ENCODE data around the gene TIA1. TPM values are rescaled to one million over a fixed set of nuclear protein-coding genes. Genes with fewer than 3 reads are reported as not detected.
"Not testable (repeated sequence)": the region's sequence is repeated elsewhere in the genome, so short reads cannot be mapped to it uniquely, and the experiment has no call there.

Gene TIA1
- total RNA-seq, 1 experiment from 2014 or later, result 130 TPM

GRCh38 chr2:70233926-70234325 is 14.5 kb downstream of the TIA1 start:
- H3K36me3 Mint-ChIP-seq (ENCODE audit: insufficient read depth, unreplicated experiment), result peaks cover 56% of the 10 kb centered on the region
- no peaks in the 10 kb centered on the region for H3K4me1 Mint-ChIP-seq (ENCODE audit: low read depth, unreplicated experiment)
- TF ChIP-seq CTCF (IDR thresholded peaks at IDR 0.05; ENCODE audit: unreplicated experiment), result no peak
- no peak overlapping the region for H3K4me3 Mint-ChIP-seq (ENCODE audit: low read depth, unreplicated experiment)
- H3K27me3 Mint-ChIP-seq (ENCODE audit: unreplicated experiment), result no peaks in the 10 kb centered on the region
- H3K27ac Mint-ChIP-seq (ENCODE audit: unreplicated experiment), result no peak overlapping the region
- H3K9me3 Mint-ChIP-seq (ENCODE audit: low read depth, unreplicated experiment), result no peaks in the 10 kb centered on the region
- DNase-seq, result no peak
- CTCF ChIA-PET, result no interaction called here
- no TSS peak for BruUV-seq (replicated peaks)
- intact Hi-C loops (cut with micrococcal nuclease; ENCODE audit: unreplicated experiment), result no loop called here

DNA sequence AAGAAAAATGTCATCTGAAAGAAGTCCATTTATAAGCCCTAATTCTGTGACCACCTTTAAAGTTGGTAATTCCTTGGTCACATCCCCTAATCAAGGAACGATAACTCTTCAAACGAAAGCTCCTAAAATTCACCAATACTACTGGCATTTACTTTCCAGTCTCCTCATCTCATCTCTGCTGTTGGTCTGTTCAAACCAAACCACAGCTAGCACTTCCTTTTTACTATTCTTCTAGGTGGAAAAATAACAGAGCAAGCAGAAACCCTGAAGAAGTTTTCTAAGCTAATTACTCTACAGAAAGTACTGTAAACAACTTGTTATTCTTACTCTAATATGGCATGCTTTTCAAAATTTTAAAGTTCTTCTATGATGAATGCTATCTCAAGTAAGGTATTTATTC is 21.6 kb downstream of the TIA1 start:
- TF ChIP-seq CTCF (IDR thresholded peaks at IDR 0.05; ENCODE audit: unreplicated experiment), result no peak
- intact Hi-C loops (cut with micrococcal nuclease; ENCODE audit: unreplicated experiment), result no loop called here
- no TSS peak for BruUV-seq (replicated peaks)
- Mint-ChIP-seq H3K4me1 (ENCODE audit: low read depth, unreplicated experiment) (no peaks in the 10 kb centered on the region), H3K36me3 (ENCODE audit: insufficient read depth, unreplicated experiment) (peaks cover 53% of the 10 kb centered on the region), H3K4me3 (ENCODE audit: low read depth, unreplicated experiment) (no peak overlapping the region), H3K27me3 (ENCODE audit: unreplicated experiment) (no peaks in the 10 kb centered on the region), H3K9me3 (ENCODE audit: low read depth, unreplicated experiment) (no peaks in the 10 kb centered on the region), H3K27ac (ENCODE audit: unreplicated experiment) (peak overlapping the region; percentile 33)
- CTCF ChIA-PET, result no interaction called here
- no peak for DNase-seq

DNA sequence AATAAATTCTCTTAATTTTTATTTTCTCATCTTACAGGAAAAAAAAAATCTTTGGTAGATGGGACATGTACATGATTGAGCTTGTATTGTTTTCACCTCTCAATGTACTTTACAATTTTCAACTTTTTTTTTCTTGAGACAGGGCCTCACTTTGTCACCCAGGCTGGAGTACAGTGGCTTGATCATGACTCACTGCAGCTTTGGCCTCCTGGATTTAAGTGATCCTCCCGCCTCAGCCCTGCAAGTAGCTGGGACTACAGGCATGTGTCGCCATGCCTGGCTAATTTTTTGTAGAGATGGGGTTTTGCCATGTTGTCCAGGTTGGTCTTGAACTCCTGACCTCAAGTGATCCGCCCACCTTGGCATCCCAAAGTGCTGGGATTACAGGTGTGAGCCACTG is 25.1 kb downstream of the TIA1 start:
- BruUV-seq (replicated peaks); H3K4me1 Mint-ChIP-seq (ENCODE audit: low read depth, unreplicated experiment); H3K4me3 Mint-ChIP-seq (ENCODE audit: low read depth, unreplicated experiment); H3K27ac Mint-ChIP-seq (ENCODE audit: unreplicated experiment); intact Hi-C loops (cut with micrococcal nuclease; ENCODE audit: unreplicated experiment); H3K9me3 Mint-ChIP-seq (ENCODE audit: low read depth, unreplicated experiment); DNase-seq; H3K27me3 Mint-ChIP-seq (ENCODE audit: unreplicated experiment); CTCF ChIA-PET: not testable (repeated sequence)
- peaks cover 44% of the 10 kb centered on the region for H3K36me3 Mint-ChIP-seq (ENCODE audit: insufficient read depth, unreplicated experiment)

GRCh38 chr2:70214953-70215549 is 33.4 kb downstream of the TIA1 start:
- no peak overlapping the region for H3K27ac Mint-ChIP-seq (ENCODE audit: unreplicated experiment)
- no TSS peak for BruUV-seq (replicated peaks)

More at GRCh38 chr2:70214953-70215549, 33.4 kb downstream of the TIA1 start:
- H3K36me3 Mint-ChIP-seq (ENCODE audit: insufficient read depth, unreplicated experiment), result peaks cover 42% of the 10 kb centered on the region
- no peak for DNase-seq
- TF ChIP-seq CTCF (IDR thresholded peaks at IDR 0.05; ENCODE audit: unreplicated experiment), result no peak
- H3K9me3 Mint-ChIP-seq (ENCODE audit: low read depth, unreplicated experiment), result no peaks in the 10 kb centered on the region
- H3K4me3 Mint-ChIP-seq (ENCODE audit: low read depth, unreplicated experiment), result no peak overlapping the region
- CTCF ChIA-PET, result no interaction called here
- intact Hi-C loops (cut with micrococcal nuclease; ENCODE audit: unreplicated experiment), result no loop called here
- H3K4me1 Mint-ChIP-seq (ENCODE audit: low read depth, unreplicated experiment), result no peaks in the 10 kb centered on the region
- no peaks in the 10 kb centered on the region for H3K27me3 Mint-ChIP-seq (ENCODE audit: unreplicated experiment)

Measured in Calu3 (cell line).